Suppressor macrophage treated with lipopolysaccharide for 4 hours (primary cell): ENCODE data around the gene SDR39U1.
A peak's percentile ranks its signal among the peaks of the same experiment; 100 is the strongest.

Experiments used
- DNase-seq: peaks from one replicate; pipeline ENCODE4 v3.0.0-alpha.2; 2020

SDR39U1 gene

GRCh38 chr14:24428628-24429394, 13.8 kb downstream of the SDR39U1 start:
- DNase-seq = no peak

GRCh38 chr14:24427537-24428508, 14.8 kb downstream of the SDR39U1 start:
- no peak for DNase-seq

GRCh38 chr14:24426912-24427536, 15.6 kb downstream of the SDR39U1 start:
- DNase-seq = no peak

DNA sequence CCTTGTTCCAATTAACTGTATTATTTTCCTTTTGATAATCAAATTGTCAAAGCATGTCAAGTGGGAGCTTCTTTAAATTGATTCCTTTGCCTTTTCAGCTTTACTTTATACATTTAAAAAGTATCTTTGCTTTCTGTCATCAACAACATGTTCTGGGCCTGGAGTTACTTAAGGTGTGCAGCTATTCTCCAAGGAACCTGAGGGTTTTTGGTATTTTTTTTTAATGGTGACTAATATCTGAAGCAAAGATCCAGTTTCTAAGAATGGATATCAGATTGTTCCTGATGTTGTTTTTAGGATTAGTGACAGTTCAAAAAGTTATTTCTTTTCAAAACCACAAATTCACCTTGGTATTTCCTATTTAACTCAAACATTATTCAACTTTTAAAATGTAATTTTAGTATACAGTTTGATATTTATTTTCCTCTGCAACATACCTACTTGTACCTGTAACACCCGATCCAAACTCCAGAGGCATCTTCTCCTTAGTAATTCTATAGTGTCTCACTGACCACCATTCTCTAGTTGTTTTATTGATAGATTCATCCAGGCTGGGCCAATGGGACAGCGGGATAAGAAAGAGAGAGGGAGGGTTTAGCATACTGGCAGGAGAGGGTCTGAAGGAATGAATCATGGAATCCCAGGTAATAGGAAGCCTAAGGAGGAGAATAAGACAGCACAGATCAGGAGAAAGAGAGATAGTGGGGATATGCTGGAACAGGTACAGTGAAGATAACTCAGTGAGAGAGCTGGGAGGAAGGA, 16.2 kb downstream of the SDR39U1 start:
- no peak for DNase-seq

DNA sequence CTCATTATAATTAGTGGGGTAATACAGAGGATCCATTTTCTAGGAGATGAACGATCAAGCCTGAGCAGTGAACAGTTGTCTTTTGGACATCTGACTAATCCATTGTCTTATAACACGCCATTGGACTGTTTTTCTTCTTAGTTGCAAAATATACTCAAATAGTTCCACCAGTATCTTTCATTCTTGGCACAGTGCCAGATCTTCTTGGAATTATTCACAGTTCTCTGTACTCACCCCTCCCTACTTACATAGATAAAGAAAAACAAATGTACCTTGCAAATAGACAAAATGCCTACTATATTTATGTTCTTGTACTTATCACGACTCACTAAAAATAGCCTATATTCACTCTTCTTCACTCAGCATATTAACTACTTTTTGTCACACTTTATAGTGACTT, 16.9 kb downstream of the SDR39U1 start:
- DNase-seq = peak; percentile 53

DNA sequence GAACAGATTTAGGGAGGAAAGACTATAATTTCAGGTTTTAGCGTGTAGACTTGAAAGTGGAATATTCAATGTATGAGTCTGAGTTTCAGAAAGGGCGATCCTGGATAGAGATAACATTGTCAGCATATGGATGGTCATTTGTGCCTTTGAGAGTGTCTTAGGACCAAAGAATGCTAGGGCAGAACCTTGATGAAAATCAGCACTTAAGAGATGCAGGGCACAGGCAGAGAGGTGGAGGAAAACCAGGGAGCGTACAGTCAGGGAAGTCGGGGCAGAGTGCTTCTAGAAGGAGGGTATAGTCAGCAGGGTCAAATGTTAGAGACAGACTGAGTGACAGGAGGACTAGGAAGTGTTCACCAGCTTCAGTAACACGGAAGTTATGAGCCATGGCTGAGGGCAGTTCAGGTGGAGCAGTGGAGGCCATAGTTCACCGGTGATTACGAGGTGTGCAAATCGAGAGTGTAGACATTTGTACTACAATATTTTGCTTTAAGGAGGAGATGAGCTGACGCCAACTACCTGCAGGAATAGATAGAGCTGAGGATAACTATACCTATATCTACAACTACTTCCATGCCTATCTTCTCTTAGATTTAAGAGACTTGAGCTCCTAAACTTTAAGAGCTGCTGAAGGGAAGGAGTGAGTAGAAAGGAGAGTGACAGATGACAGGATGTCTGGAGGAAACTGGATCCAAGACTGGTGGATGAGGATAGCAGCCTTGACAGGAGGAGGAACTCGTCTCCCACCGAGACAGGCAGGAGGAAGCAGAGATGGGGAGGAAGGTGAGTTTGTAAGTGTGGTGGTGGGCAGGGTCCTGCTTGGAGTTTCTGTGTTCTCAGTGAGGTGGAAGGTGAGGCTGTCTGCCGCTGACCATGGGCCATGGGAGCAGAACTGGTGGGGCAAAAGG, 19.6 kb downstream of the SDR39U1 start:
- DNase-seq = no peak

DNA sequence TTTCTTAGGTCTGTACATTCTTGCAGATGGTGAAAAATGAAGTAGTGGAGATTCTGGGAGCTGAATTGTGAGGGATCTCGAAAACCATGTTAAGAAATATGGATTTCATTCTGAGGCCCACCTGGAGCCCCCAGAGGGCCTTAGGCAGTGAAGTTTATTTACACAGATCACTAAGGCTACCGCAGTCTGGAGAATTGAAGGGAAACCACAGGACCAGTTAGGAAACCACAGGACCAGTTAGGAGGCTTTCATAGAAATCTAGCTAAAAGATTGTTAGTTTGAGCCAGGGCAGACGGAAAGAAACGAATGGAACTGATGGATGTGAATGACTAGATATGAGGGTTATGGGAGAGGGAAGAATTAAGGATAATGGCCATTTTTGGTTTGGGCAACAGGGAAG, 20.3 kb downstream of the SDR39U1 start:
- DNase-seq = no peak

GRCh38 chr14:24418492-24418873, 24.1 kb downstream of the SDR39U1 start:
- no peak for DNase-seq

GRCh38 chr14:24417832-24418491, 24.6 kb downstream of the SDR39U1 start:
- no peak for DNase-seq

DNA sequence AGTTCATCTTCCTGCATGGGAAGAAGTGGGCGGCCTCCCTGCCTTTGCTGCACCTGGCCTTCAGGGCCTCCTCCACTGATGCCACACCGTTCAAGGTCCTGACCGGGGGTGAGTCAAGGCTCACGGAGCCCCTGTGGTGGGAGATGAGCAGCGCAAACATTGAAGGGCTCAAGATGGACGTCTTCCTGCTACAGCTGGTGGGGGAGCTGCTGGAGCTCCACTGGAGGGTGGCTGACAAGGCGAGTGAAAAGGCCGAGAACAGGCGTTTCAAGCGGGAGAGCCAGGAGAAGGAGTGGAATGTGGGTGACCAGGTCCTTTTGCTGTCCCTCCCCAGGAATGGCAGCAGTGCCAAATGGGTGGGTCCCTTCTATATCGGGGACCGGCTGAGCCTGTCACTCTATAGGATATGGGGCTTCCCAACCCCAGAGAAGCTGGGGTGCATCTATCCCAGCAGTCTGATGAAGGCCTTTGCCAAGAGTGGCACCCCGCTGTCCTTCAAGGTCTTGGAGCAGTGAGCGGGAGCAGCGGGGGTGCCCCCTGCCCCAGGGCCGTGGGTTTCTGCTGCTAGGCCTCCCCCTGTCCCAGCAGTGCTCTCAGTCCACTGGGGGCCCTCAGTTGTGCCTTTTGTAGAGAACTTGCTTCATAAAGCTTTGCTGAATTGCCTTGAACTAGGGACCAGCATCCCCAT, 25.5 kb downstream of the SDR39U1 start:
- DNase-seq = no peak

DNA sequence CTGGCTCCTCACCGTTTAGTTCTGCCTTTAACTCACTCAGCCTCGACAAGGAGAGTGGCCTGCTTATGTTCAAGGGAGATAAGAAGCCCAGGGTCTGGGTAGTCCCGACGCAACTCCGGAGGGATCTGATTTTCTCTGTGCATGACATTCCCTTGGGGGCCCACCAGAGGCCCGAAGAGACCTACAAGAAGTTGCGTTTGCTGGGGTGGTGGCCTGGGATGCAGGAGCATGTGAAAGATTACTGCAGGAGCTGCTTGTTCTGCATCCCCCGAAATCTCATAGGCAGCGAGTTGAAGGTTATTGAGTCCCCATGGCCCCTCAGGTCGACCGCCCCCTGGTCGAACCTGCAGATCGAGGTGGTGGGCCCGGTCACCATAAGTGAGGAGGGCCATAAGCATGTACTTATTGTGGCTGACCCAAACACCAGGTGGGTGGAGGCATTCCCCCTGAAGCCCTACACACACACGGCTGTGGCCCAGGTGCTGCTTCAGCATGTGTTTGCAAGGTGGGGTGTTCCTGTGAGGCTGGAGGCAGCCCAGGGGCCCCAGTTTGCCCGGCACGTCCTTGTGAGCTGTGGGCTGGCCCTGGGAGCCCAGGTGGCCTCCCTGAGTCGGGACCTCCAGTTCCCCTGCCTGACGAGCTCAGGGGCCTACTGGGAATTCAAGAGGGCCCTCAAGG, 26.2 kb downstream of the SDR39U1 start:
- no peak for DNase-seq

GRCh38 chr14:24415421-24416253, 26.9 kb downstream of the SDR39U1 start:
- DNase-seq = no peak

- DNase-seq = no peak
These were observed 27.7 kb downstream of the SDR39U1 start for GRCh38 chr14:24414732-24415420.

- DNase-seq = no peak
These were observed 28.5 kb downstream of the SDR39U1 start for GRCh38 chr14:24414077-24414476.

- DNase-seq = peak; percentile 60
These were observed 30.9 kb downstream of the SDR39U1 start for GRCh38 chr14:24411443-24412389.

DNA sequence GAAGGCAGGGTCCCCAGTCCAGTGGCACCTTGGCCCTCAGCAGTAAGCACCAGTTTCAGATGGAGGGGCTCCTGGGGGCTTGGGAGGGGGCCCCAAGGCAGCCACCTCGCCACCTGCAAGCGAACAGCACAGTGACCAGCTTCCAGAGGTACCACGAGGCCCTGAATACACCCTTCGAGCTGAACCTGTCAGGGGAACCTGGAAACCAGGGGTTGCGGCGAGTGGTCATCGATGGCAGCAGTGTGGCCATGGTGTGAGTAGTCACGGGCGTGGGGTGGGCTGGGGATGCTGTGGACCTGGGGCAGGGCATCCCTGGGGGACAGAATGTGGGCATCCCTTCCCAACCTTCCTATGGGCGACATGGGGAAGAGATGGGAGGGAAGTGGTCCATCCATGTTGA, 32.6 kb downstream of the SDR39U1 start:
- no peak for DNase-seq

GRCh38 chr14:24409192-24409591, 33.4 kb downstream of the SDR39U1 start:
- DNase-seq = no peak
